GM10248 (cell line): Measurements from ENCODE around the gene MAML2.

Experiments used
- CTCF ChIA-PET: fragments of 300-600 bp; sonication (Branson Sonifier 250); formaldehyde crosslinking; extraction: SDS; loops from one replicate; lab custom pipeline; 2021; ENCODE audit warnings: antibody characterized with exemption; lab: Yijun Ruan, JAX
- POLR2A ChIA-PET: fragments of 350-650 bp; sonication (Branson Sonifier 250); formaldehyde crosslinking; extraction: SDS; loops from one replicate; lab custom pipeline; 2020; ENCODE audit warnings: antibody characterized with exemption; lab: Yijun Ruan, JAX
- DNase-seq: peaks from one replicate; pipeline ENCODE4 v3.0.0; 2012; ENCODE audit errors: extremely low spot score
- TF ChIP-seq, protein P1 (sequence below): IDR thresholded peaks from 2 replicates; pipeline ENCODE4 v1.5.1; 2012; ENCODE audit warnings: mild to moderate bottlenecking, low read depth; ENCODE audit errors: extremely low read depth, missing control alignments, control extremely low read depth

Gene MAML2

DNA sequence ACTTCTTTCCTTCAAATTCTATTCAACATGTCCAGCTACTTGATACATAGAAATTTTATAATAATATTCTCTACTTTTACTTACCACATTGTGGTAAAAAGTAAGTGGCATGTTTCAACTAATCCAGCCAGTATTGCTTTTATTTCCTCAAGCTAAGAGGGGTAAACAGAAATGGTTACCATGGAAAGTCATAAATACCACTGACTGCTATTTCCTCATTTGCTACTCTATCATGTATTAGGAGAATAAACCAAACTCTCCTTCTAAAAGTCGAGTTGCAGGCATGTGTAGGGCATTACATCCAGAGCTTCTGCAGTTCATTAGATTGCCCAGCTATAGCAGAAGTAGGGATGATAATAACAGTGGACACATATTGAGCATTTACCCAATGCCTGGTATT, 208.4 kb downstream of the MAML2 start:
- TF ChIP-seq, protein P1, sequence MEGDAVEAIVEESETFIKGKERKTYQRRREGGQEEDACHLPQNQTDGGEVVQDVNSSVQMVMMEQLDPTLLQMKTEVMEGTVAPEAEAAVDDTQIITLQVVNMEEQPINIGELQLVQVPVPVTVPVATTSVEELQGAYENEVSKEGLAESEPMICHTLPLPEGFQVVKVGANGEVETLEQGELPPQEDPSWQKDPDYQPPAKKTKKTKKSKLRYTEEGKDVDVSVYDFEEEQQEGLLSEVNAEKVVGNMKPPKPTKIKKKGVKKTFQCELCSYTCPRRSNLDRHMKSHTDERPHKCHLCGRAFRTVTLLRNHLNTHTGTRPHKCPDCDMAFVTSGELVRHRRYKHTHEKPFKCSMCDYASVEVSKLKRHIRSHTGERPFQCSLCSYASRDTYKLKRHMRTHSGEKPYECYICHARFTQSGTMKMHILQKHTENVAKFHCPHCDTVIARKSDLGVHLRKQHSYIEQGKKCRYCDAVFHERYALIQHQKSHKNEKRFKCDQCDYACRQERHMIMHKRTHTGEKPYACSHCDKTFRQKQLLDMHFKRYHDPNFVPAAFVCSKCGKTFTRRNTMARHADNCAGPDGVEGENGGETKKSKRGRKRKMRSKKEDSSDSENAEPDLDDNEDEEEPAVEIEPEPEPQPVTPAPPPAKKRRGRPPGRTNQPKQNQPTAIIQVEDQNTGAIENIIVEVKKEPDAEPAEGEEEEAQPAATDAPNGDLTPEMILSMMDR = no peak
- ChIA-PET POLR2A (no interaction called here), CTCF (interaction anchor here (1.0 kb wide), 1 partner anchor 208 kb away, joined by 3 read pairs; the partner anchor contains the start of gene MAML2)
- no peak for DNase-seq

- CTCF ChIA-PET = interaction anchor here (0.8 kb wide), 1 partner anchor 12 kb away, joined by 3 read pairs; no protein-coding TSS in a partner anchor
- POLR2A ChIA-PET = no interaction called here
- no peak for DNase-seq
- TF ChIP-seq, protein P1 = no peak
These were observed 210.6 kb downstream of the MAML2 start for GRCh38 chr11:96132437-96132836.

- ChIA-PET POLR2A (no interaction called here), CTCF (interaction anchor here (1.1 to 1.5 kb wide), 3 partner anchors 16 to 75 kb away, joined by 3 read pairs; no protein-coding TSS in a partner anchor)
- TF ChIP-seq, protein P1 = no peak
- DNase-seq = no peak
These were observed 212.9 kb downstream of the MAML2 start for GRCh38 chr11:96130061-96130620.

DNA sequence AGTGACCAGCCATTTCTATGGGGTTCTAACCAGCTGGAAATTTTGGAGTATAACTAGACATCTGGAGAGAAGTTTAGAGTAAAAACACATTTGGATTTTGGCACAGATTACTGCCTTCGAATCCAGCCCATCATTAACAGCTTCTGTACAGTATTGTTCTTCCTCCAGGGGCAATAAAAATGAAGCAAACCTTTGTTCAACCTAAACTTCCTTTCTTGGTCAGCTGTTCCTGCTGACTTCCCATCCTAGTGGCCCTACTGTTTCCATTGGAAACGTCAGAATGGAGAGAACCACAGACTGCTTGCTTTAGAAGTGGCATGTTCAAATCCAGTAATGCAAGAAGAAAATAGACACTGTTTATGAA, 215.4 kb downstream of the MAML2 start:
- CTCF ChIA-PET = interaction anchor here (0.7 to 2.5 kb wide), 6 partner anchors 10 to 216 kb away, joined by 3 to 6 read pairs (median 4); partner anchors contain the start of gene MAML2
- POLR2A ChIA-PET = no interaction called here
- TF ChIP-seq, protein P1 = no peak
- DNase-seq = no peak

DNA sequence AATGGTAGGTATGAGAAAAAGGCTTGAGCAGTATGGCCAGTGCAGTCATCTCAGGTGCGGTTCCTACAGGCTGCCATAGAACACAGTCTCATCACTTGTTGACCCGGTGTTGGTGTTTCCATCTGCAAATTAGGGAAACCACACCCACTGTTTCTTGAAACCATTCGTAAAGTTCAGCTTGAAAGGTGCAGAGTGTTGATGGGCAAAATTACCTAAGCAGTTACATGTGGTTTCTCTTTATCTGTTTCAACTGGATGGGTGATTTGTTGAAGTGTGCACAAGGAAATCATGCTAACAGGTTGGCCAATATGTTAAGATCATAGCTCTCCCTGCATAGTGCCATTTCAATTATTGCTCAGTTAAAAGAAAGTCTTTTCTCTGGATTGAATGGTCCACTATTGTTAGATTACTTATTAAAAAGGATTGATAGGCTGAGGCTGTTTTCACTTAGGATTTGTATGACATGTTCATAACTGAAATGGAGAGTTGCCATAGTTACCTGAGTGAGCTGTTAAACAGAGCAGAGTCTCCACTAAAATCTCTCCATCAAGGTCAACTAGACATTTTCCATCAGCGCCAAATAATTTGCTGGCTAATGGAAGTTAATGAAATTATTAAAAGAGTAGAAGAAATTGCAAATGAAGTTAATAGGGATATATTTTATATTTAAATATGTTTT, 215.9 kb downstream of the MAML2 start:
- DNase-seq = no peak
- TF ChIP-seq, protein P1 = no peak
- ChIA-PET POLR2A (no interaction called here), CTCF (interaction anchor here (0.7 to 2.5 kb wide), 5 partner anchors 10 to 137 kb away, joined by 3 to 6 read pairs (median 4); no protein-coding TSS in a partner anchor)

- ChIA-PET POLR2A (no interaction called here), CTCF (no interaction called here)
- no peak for DNase-seq
- TF ChIP-seq, protein P1 = no peak
These were observed 217.6 kb downstream of the MAML2 start for GRCh38 chr11:96125400-96125799.
